Lower leg skin (tissue), 4 donors: ENCODE measurements around the gene HDAC1. TPM values are rescaled to one million over a fixed set of nuclear protein-coding genes. Genes with fewer than 3 reads are reported as not detected.

ENCODE experiments used
- DNase-seq, 2 donors: peaks; one replicate each; pipeline ENCODE4 v3.0.0-alpha.2; 2019; ENCODE audit warnings: low spot score in 2 of 2
- H3K4me3 ChIP-seq: fragments of 200-600 bp; sonication (generic); 2 replicates; pipeline ENCODE4 v1.5.1; 2017; ENCODE audit warnings: mild to moderate bottlenecking, low read depth; ENCODE audit not compliant: poor library complexity, severe bottlenecking
- CTCF ChIP-seq, 3 donors: fragments of 450-650 bp; IDR thresholded peaks; one replicate each; pipeline ENCODE4 v1.5.1; 2016; ENCODE audit warnings: antibody characterized with exemption in 3 of 3, mild to moderate bottlenecking in 3 of 3, moderate library complexity in 2 of 3
- POLR2A ChIP-seq, 2 donors: fragments of 450-650 bp; IDR thresholded peaks; one replicate each; pipeline ENCODE4 v1.6.1; 2016 to 2017; ENCODE audit warnings: antibody characterized with exemption in 2 of 2, mild to moderate bottlenecking in 1 of 2, moderate library complexity in 1 of 2
- WGBS, 2 donors: methylation state at CpG; one replicate each; pipeline ENCODE4 v1.1.5; 2018; 5-methylcytosine and 5-hydroxymethylcytosine counted together
- intact Hi-C: fragments of 100-400 bp; cut with DNase I; formaldehyde crosslinking; loops from one replicate; pipeline ENCODE4 v1.15.0; 2023; ENCODE audit warnings: low total_unique reads
- total RNA-seq, 4 donors: library from RNA; depleted of rRNA; stranded (reverse); fragments of >200 nt; gene quantifications; one replicate each; pipeline ENCODE4 v1.1.0, GENCODE V29; 2016

Gene HDAC1
- total RNA-seq, 4 donors from 2014 or later, result 45.7 to 53.9 (median 47.9) TPM

DNA sequence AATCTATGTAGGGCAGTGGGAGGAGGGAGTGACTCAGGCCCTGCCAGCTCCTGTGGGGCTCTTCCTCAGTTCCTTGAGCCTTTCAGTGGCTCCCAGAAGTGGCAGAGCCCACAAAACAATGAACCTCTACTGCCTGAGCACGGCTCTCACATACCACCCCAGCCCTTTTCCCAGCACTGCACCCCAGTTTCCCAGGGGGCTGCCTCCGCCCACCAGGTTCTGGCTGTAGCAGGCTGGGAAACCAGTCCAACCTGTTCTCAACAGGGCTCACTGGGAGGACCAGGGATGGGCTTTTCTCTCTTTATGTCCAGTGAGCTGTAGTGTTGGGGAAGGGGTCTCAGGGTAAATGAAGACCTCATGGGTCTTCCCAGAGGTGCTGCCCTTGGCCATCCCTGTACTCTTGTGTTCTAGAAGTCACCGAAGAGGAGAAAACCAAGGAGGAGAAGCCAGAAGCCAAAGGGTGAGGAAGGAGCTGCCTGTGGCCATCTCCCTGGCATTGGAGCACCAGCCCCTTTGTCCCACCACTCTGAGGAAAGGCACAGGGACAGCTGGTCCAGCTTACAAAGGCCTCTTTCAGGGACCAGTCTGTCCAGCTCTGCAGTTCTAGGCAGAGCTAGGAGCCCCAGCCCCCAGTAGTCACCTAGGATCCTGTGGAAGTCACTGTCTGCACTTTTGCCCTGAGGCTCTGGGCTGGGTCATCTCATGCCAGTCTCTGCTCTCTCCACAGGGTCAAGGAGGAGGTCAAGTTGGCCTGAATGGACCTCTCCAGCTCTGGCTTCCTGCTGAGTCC is 40.6 kb downstream of the HDAC1 start:
- no peak overlapping the region for H3K4me3 ChIP-seq
- intact Hi-C loops, result no loop called here

DNA sequence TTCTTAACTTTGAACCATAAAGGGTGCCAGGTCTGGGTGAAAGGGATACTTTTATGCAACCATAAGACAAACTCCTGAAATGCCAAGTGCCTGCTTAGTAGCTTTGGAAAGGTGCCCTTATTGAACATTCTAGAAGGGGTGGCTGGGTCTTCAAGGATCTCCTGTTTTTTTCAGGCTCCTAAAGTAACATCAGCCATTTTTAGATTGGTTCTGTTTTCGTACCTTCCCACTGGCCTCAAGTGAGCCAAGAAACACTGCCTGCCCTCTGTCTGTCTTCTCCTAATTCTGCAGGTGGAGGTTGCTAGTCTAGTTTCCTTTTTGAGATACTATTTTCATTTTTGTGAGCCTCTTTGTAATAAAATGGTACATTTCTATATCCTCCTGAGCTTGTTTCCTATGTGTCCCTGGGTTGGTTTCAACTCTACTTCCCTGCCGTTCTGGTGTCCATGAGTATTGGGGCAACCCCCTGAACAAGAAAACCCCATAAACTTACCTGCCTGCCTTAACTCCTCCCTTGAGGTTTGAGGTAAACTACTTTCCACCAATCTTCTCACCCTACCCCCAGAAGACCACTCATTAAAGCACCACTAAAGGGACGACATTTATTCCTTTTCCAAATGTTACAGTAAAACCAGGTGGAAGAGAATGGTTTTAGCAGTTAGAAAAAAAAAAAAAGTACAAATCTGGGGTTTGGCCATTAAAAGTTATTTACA is 41.5 kb downstream of the HDAC1 start:
- TF ChIP-seq CTCF (IDR thresholded peaks at IDR 0.05), result no peak
- no peak for TF ChIP-seq POLR2A (IDR thresholded peaks at IDR 0.05)
- intact Hi-C loops, result no loop called here
- WGBS, 2 donors, result 80 to 81% methylated on average over 3 of the region's 3 CpGs
- DNase-seq, result no peak
- no peak overlapping the region for H3K4me3 ChIP-seq

More for the DNA sequence above, 40.6 kb downstream of the HDAC1 start:
- WGBS, 2 donors, result 57 to 67% methylated on average over 3 of the region's 3 CpGs
- no peak for TF ChIP-seq CTCF (IDR thresholded peaks at IDR 0.05)
- no peak for DNase-seq

- 67 to 84% methylated on average over 9 of the region's 9 CpGs for WGBS, 2 donors
- TF ChIP-seq CTCF (IDR thresholded peaks at IDR 0.05), result no peak
- TF ChIP-seq POLR2A (IDR thresholded peaks at IDR 0.05), result no peak
- H3K4me3 ChIP-seq, result no peak overlapping the region
- intact Hi-C loops, result no loop called here
- no peak for DNase-seq
These were observed 42.5 kb downstream of the HDAC1 start for GRCh38 chr1:32334274-32334861.

DNA sequence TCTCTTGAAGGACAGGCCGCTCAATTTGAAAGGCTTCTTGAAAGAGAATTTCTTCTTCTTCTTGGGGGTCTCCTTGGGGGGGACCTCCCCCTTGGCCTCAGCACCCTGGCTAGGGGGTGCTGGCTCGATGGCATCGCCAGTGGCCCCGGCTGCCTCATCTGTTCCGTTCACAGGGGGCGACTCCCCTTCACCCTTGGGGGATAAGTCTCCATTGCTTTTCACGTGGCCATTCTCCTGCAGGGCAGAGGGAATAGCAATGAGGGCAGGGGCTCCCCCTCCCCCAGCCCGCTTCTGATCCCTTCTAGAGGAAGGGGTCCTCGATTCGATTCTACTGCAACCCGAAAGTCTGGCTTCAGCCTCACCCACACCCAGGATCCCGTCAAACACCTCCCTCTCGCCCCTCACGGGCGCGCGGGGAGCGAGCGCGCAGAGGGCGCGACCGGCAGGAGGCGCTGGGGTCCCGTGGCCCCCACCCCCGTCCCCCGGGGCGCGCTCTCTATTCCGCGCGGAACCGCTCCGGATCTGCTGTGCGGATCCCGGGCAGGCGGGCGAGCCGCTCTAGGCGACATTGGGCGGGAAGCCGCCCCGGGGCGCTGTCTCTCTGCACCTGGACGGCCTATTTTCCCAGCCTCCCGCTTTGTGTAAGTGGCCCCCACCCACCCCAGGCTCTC is 43.1 kb downstream of the HDAC1 start:
- intact Hi-C loops, result no loop called here
- TF ChIP-seq CTCF (IDR thresholded peaks at IDR 0.05), result no peak
- TF ChIP-seq POLR2A (IDR thresholded peaks at IDR 0.05), result no peak
- WGBS, 2 donors, result 5% methylated on average over 45 to 46 of the region's 46 CpGs
- no peak for DNase-seq
- peak overlapping the region; percentile 59 for H3K4me3 ChIP-seq

DNA sequence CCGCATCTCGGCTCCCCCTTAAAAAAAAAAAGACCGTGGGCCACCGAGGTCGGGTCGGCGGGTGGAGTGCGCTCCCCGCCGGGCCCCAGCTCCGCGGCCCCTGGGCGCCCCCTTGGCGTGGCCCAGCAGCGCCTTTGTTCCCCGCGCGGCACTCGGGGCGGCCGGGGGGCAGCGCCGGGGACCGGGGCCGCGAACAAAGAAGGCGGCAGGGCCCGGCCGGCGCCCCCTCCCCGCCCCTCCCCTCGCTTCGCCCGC is 43.6 kb downstream of the HDAC1 start:
- TF ChIP-seq CTCF (IDR thresholded peaks at IDR 0.05), result no peak
- no peak for TF ChIP-seq POLR2A (IDR thresholded peaks at IDR 0.05)
- WGBS, 2 donors, result 0 to 2% methylated on average over 8 to 23 of the region's 34 CpGs
- DNase-seq, result no peak
- H3K4me3 ChIP-seq, result peak overlapping the region; percentile 59
- intact Hi-C loops, result no loop called here
